ENCODE data around the gene PIP. TPM values are rescaled to one million over a fixed set of nuclear protein-coding genes. Genes with fewer than 3 reads are reported as not detected.
"Not testable (repeated sequence)": the region's sequence is repeated elsewhere in the genome, so short reads cannot be mapped to it uniquely, and the experiment has no call there.

The PIP gene
- total RNA-seq, 1 experiment from 2014 or later, result not detected

GRCh38 chr7:143120691-143121405 is 11.0 kb upstream of the PIP start:
- no peak overlapping the region for H2BK12ac ChIP-seq (ENCODE audit: insufficient read length, low read depth, low read length)
- peaks cover 39 to 43% of the 10 kb centered on the region in 2 experiments for H3K9me3 Mint-ChIP-seq
- no peak for TF ChIP-seq CTCF (conservative IDR thresholded peaks at IDR 0.05)
- H3K79me2 ChIP-seq (ENCODE audit: insufficient read depth, low read length), result no peaks in the 10 kb centered on the region
- peaks cover 10 to 25% (median 16%) of the 10 kb centered on the region in 3 experiments for H3K36me3 Mint-ChIP-seq (ENCODE audit: insufficient read depth in 1 of 3, low read depth in 3 of 3)
- H2BK5ac ChIP-seq (ENCODE audit: insufficient read length, low read length), result no peak overlapping the region
- H2BK20ac ChIP-seq (ENCODE audit: low read depth, low read length, poor library complexity, severe bottlenecking), result no peak overlapping the region
- H3K18ac ChIP-seq (ENCODE audit: insufficient read length, low read depth, low read length), result no peak overlapping the region
- H3K27me3 Mint-ChIP-seq (ENCODE audit: low read depth), result no peaks in the 10 kb centered on the region; the same call in 1 of the 2 replicates
- no peak overlapping the region for H3K27ac ChIP-seq (ENCODE audit: insufficient read length, low read depth, low read length)
- H4K8ac ChIP-seq (replicated peaks; ENCODE audit: insufficient read length, low read depth, low read length), result no peak overlapping the region
- H3K4me3 Mint-ChIP-seq, result no peak overlapping the region
- no peaks in the 10 kb centered on the region for H3K23me2 ChIP-seq (ENCODE audit: insufficient read length, low read depth, low read length, poor library complexity, severe bottlenecking)
- no peak overlapping the region for H4K91ac ChIP-seq (ENCODE audit: insufficient read length, low read depth, low read length)
- no peak overlapping the region for H3T11ph ChIP-seq (ENCODE audit: low read length)
- H4K20me1 ChIP-seq (ENCODE audit: control insufficient read depth, insufficient read depth, insufficient read length), result no peaks in the 10 kb centered on the region
- H3K27me3 ChIP-seq (ENCODE audit: insufficient read depth, low read length), result no peaks in the 10 kb centered on the region
- H3K4me2 ChIP-seq (ENCODE audit: insufficient read depth, insufficient read length, low read length), result no peak overlapping the region
- no peak overlapping the region for H3K9ac ChIP-seq (ENCODE audit: extremely low read depth, insufficient read length, low read length)
- no CpG with 5 or more reads among the region's 3 CpGs for WGBS (ENCODE audit: extremely low coverage, insufficient read length, low lambda C conversion rate)
- H2AK5ac ChIP-seq (ENCODE audit: insufficient read length, low read length), result no peak overlapping the region
- no peak overlapping the region for H2BK15ac ChIP-seq (ENCODE audit: low read depth, low read length)
- no peak overlapping the region for H3K56ac ChIP-seq (ENCODE audit: insufficient read length, low read depth, low read length)
- H3K27ac Mint-ChIP-seq, result no peak overlapping the region
- H4K5ac ChIP-seq (ENCODE audit: insufficient read length, low read depth, low read length), result no peak overlapping the region
- no peak overlapping the region for H3K14ac ChIP-seq (ENCODE audit: insufficient read depth, low read length)
- H3K4me1 ChIP-seq (ENCODE audit: insufficient read depth, low read length), result no peaks in the 10 kb centered on the region
- no peak overlapping the region for H3K4ac ChIP-seq (ENCODE audit: low read depth, low read length)
- H3K4me1 Mint-ChIP-seq, result peaks cover 6 to 9% of the 10 kb centered on the region in 2 experiments; a peak in 2 of 4 replicates
- DNase-seq, result no peak
- H2BK120ac ChIP-seq (ENCODE audit: low read depth, low read length, poor library complexity, severe bottlenecking), result no peak overlapping the region
- H3K9me3 ChIP-seq (ENCODE audit: control insufficient read depth, low read depth, low read length), result no peaks in the 10 kb centered on the region
- no peak overlapping the region for H2AFZ ChIP-seq (ENCODE audit: low read length)
- H3K23ac ChIP-seq (ENCODE audit: insufficient read length, low read depth, low read length), result no peak overlapping the region
- H3K79me1 ChIP-seq (ENCODE audit: insufficient read depth, low read depth, low read length, poor library complexity, severe bottlenecking), result no peaks in the 10 kb centered on the region

GRCh38 chr7:143123326-143123725 is 8.6 kb upstream of the PIP start:
- H3K9me3 ChIP-seq (ENCODE audit: control insufficient read depth, low read depth, low read length); H2BK12ac ChIP-seq (ENCODE audit: insufficient read length, low read depth, low read length); H2AK5ac ChIP-seq (ENCODE audit: insufficient read length, low read length); H3T11ph ChIP-seq (ENCODE audit: low read length); H4K91ac ChIP-seq (ENCODE audit: insufficient read length, low read depth, low read length); DNase-seq; H3K56ac ChIP-seq (ENCODE audit: insufficient read length, low read depth, low read length); H4K5ac ChIP-seq (ENCODE audit: insufficient read length, low read depth, low read length); H4K8ac ChIP-seq (replicated peaks; ENCODE audit: insufficient read length, low read depth, low read length); H3K79me2 ChIP-seq (ENCODE audit: insufficient read depth, low read length); H3K4me1 ChIP-seq (ENCODE audit: insufficient read depth, low read length); H2BK5ac ChIP-seq (ENCODE audit: insufficient read length, low read length); H3K4me2 ChIP-seq (ENCODE audit: insufficient read depth, insufficient read length, low read length); H3K79me1 ChIP-seq (ENCODE audit: insufficient read depth, low read depth, low read length, poor library complexity, severe bottlenecking); H3K9ac ChIP-seq (ENCODE audit: extremely low read depth, insufficient read length, low read length); H2BK120ac ChIP-seq (ENCODE audit: low read depth, low read length, poor library complexity, severe bottlenecking); H2BK15ac ChIP-seq (ENCODE audit: low read depth, low read length); H3K4me3 Mint-ChIP-seq; H3K27ac ChIP-seq (ENCODE audit: insufficient read length, low read depth, low read length); H3K23me2 ChIP-seq (ENCODE audit: insufficient read length, low read depth, low read length, poor library complexity, severe bottlenecking); H2BK20ac ChIP-seq (ENCODE audit: low read depth, low read length, poor library complexity, severe bottlenecking); H3K4ac ChIP-seq (ENCODE audit: low read depth, low read length); H3K14ac ChIP-seq (ENCODE audit: insufficient read depth, low read length); H3K27ac Mint-ChIP-seq; H2AFZ ChIP-seq (ENCODE audit: low read length); H3K27me3 ChIP-seq (ENCODE audit: insufficient read depth, low read length); H3K23ac ChIP-seq (ENCODE audit: insufficient read length, low read depth, low read length); H3K18ac ChIP-seq (ENCODE audit: insufficient read length, low read depth, low read length); H4K20me1 ChIP-seq (ENCODE audit: control insufficient read depth, insufficient read depth, insufficient read length); H3K27me3 Mint-ChIP-seq (ENCODE audit: low read depth): not testable (repeated sequence)
- H3K4me1 Mint-ChIP-seq, result peaks cover 6 to 10% of the 10 kb centered on the region in 2 experiments; a peak in 2 of 4 replicates
- H3K9me3 Mint-ChIP-seq, result peaks cover 33 to 34% of the 10 kb centered on the region in 2 experiments
- WGBS (ENCODE audit: extremely low coverage, insufficient read length, low lambda C conversion rate), result no CpG with 5 or more reads among the region's 9 CpGs
- H3K36me3 Mint-ChIP-seq (ENCODE audit: insufficient read depth in 1 of 3, low read depth in 3 of 3), result peaks cover 10 to 25% (median 16%) of the 10 kb centered on the region in 3 experiments

All from H9 (cell line).